Mesodermal cell (in vitro differentiated cells): ENCODE results near the gene NID2.

Experiments
- H3K27ac ChIP-seq: 2 replicates; pipeline ENCODE4 v1.7.0; 2013; ENCODE audit warnings: mild to moderate bottlenecking, low read depth, low read length, moderate library complexity; ENCODE audit not compliant: severe bottlenecking
- H3K36me3 ChIP-seq: 2 replicates; pipeline ENCODE4 v1.7.1; 2013; ENCODE audit warnings: mild to moderate bottlenecking, low read length, moderate library complexity; ENCODE audit not compliant: control insufficient read depth, insufficient read depth
- H3K4me1 ChIP-seq: one replicate; pipeline ENCODE4 v1.7.1; 2013; ENCODE audit warnings: mild to moderate bottlenecking, low read length; ENCODE audit not compliant: insufficient read depth, control insufficient read depth, poor library complexity, severe bottlenecking
- H3K4me3 ChIP-seq: 2 replicates; pipeline ENCODE4 v1.7.0; 2013; ENCODE audit warnings: low read length, control low read depth, mild to moderate bottlenecking; ENCODE audit not compliant: insufficient read depth, poor library complexity, severe bottlenecking; ENCODE audit errors: extremely low read depth
- H3K9me3 ChIP-seq: 2 replicates; pipeline ENCODE4 v1.7.1; 2013; ENCODE audit warnings: mild to moderate bottlenecking, low read length, moderate library complexity; ENCODE audit not compliant: control insufficient read depth
- WGBS, 2 experiments: methylation state at CpG; one replicate each; pipeline ENCODE4 v1.1.5; 2013; ENCODE audit warnings: missing lambda C conversion rate in 2 of 2; ENCODE audit not compliant: insufficient coverage in 2 of 2; 5-methylcytosine and 5-hydroxymethylcytosine counted together

The NID2 gene

DNA sequence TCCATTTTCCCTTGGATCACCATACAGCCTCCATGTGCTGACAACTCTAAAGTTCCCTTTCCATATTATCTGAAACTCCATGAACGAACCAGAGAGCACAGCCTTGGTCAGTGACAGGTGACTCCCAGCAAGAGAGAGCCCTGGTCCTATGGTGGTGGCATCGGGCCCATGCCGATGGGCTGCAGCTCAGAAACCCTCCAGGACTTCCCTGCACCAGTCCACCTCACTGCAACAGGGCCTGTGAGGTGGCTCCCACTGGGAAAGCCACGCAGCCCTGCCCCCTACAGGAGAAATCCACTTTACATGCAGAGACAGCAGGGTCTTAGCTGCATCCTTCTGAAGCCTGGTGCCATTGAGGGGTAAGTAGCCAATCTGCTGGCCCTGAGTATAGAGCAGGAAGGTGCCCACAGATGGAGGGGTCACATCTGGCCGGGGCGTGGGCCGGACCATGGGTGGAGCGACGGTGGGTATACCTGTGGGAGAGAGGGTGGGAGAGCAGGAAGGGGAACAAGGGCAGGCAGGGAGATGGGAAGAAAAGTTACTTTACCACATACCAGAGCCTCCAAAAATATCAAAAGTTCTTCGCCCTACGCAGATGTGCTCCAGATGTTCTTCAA lies 54.8 kb downstream of the NID2 start:
- 88% methylated on average over 6 of the region's 11 CpGs; no CpG with 5 or more reads in 1 of the 2 experiments for WGBS, 2 experiments
- H3K36me3 ChIP-seq: peaks cover 80% of the 10 kb centered on the region
- H3K4me3 ChIP-seq: no peak overlapping the region
- no peaks in the 10 kb centered on the region for H3K9me3 ChIP-seq
- peaks cover 18% of the 10 kb centered on the region for H3K4me1 ChIP-seq
- peak overlapping the region; percentile 18 for H3K27ac ChIP-seq

DNA sequence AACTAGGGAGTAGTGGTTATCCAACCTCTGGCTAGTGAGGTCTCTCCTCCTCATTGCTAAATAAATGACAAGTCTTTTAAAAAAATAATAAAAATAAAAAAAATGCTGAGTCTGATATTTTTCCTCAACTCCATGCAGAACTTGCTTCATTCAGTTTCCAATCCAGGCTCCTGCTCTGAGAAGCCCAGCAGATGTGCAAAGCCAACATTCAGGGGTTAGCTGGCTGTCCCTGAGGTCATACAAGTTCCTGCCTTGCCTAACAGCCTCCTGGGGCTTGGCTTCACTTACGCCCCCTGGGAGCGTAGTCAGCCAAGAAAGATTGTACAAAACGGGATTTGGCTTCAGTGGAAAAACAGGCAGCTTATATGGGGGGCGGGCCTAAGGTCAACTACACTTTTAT lies 56.2 kb downstream of the NID2 start:
- H3K36me3 ChIP-seq: peaks cover 80% of the 10 kb centered on the region

DNA sequence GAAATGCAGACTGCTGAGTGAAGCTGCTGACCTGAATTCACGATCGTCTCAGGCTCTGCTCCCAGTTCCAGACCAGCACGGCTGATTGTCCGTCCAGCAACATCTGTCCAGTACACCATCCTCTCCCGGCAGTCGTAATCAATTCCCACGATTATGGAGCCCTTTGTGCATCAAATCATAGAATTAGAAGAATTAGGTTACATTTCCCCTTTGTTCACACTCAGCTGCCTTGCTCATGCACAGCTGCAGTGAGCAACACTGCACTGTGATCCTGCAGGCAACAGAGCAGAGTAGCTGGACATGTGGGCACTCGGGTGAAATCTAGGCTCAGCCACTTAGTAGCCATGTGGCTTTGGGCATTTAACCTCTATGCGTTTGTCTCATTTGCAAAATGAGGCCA lies 57.3 kb downstream of the NID2 start:
- Histone ChIP-seq H3K27ac (peak overlapping the region; percentile 10), H3K36me3 (peaks cover 78% of the 10 kb centered on the region), H3K4me1 (peaks cover 13% of the 10 kb centered on the region), H3K9me3 (no peaks in the 10 kb centered on the region), H3K4me3 (no peak overlapping the region)
- 98% methylated on average over 9 of the region's 9 CpGs for WGBS, 2 experiments

More for the DNA sequence above, 56.2 kb downstream of the NID2 start:
- Histone ChIP-seq H3K4me3 (no peak overlapping the region), H3K27ac (no peak overlapping the region), H3K4me1 (peaks cover 18% of the 10 kb centered on the region), H3K9me3 (no peaks in the 10 kb centered on the region)
- 88 to 94% methylated on average over 3 to 4 of the region's 4 CpGs for WGBS, 2 experiments

DNA sequence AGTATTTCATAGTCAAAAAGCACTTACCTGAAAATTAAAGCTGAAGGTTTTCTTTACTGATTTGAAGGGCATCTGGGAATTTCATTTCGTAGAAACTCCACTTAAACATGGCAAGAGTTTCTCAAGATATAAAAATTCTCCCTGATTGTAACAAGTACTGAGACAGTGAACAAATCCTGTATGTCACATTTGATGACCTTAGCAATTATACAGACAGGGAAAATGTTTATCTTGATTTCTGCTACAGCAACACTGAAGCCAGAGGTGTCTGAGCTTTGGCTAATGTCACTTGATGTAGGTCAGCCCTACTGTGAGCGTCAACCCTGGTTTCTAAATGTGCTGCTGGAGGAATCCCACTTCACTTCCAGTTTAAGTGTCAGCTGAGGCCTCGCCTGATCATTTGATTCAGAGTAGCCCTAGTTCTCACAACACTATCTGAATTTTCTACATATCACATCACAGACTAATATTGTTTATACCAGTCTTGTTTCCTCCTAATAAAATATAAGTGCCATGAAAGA lies 58.6 kb downstream of the NID2 start:
- no peak overlapping the region for H3K27ac ChIP-seq
- H3K4me3 ChIP-seq: no peak overlapping the region
- 94 to 100% methylated on average over 2 of the region's 3 CpGs for WGBS, 2 experiments
- no peaks in the 10 kb centered on the region for H3K9me3 ChIP-seq
- H3K36me3 ChIP-seq: peaks cover 85% of the 10 kb centered on the region
- H3K4me1 ChIP-seq: peaks cover 2% of the 10 kb centered on the region

DNA sequence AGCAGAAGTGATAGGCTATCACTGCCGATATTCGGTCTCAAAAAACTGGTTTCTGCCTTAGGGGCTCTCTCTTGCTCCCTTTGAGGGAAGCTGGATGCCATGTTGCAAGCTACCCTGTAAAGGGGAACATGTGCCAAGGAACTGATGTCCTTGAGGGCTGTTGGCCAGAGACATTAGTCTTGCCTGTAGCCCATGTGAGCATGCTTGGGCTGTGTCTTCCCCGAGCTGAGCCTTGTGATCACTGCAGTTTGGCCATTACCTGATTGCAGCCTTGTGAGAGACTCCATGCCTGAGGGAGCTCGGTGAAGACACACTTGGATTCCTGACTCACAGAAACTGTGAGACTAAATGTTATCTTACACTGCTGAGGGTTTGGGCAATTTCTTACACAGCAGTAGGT lies 60.7 kb downstream of the NID2 start:
- peaks cover 83% of the 10 kb centered on the region for H3K36me3 ChIP-seq
- WGBS, 2 experiments: 96 to 100% methylated on average over 3 to 4 of the region's 4 CpGs
- no peaks in the 10 kb centered on the region for H3K9me3 ChIP-seq
- H3K27ac ChIP-seq: no peak overlapping the region
- H3K4me3 ChIP-seq: no peak overlapping the region
- H3K4me1 ChIP-seq: no peaks in the 10 kb centered on the region

DNA sequence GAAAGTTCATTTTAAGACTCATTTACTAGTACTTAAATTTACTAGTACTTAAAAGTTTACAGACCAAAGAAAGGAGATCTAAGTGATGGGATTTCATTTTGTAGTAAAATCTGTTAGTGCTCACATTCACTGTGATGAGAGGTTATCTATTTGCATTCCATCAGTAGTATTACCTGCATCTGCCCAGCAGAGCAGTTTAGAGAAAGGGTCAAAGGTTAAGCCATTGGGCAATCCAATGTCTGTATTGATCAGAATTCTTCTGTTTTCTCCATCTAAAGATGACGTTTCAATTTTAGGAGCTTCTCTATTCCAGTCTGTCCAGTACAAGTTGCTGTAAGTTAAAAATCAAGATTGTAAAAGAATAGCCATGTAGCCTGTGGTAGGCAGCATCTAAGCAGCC lies 61.2 kb downstream of the NID2 start:
- WGBS, 2 experiments: 100% methylated on average over 1 of the region's 1 CpG
- no peak overlapping the region for H3K4me3 ChIP-seq
- H3K9me3 ChIP-seq: no peaks in the 10 kb centered on the region
- no peak overlapping the region for H3K27ac ChIP-seq
- H3K36me3 ChIP-seq: peaks cover 86% of the 10 kb centered on the region
- H3K4me1 ChIP-seq: no peaks in the 10 kb centered on the region

DNA sequence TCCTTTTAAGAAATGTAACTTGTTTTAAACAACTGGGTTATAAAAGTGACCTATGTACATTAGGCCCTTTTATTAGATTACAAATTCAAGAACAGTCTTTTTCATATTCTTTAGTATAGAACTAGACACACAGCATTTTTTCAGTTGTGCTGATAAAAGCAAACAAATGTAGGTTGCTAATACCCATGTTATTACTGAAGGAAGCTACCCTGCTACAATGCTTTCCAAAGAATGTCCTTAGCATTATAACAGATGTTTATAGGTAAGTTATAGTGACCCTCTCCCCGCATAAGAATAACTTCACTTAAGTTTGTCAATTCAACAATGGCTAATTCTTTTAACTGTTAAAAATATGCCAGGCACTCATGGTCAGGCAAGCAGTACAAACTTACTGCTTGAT lies 61.6 kb downstream of the NID2 start:
- Histone ChIP-seq H3K27ac (no peak overlapping the region), H3K4me3 (no peak overlapping the region), H3K9me3 (no peaks in the 10 kb centered on the region), H3K36me3 (peaks cover 89% of the 10 kb centered on the region), H3K4me1 (no peaks in the 10 kb centered on the region)
- no CpG with 5 or more reads among the region's 1 CpG for WGBS, 2 experiments

DNA sequence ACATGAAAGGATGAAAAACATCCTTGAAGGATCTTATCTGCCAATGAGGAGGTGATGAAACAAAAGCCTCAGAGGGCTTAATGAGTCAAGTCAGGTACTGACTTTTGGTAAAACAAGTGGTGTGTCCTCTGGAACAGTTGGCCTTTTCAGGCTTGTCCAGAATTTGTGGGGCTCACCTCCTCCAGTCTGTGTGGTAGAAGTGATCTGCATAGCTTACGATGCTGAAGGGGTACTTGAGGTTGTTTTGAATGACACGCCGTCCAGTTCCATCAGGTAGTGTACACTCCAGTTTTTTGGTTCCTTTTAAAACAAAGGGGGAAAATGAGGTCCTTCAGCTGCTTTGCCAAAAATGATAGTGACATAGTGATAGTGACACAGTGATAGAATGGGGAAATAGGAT lies 62.5 kb downstream of the NID2 start:
- Histone ChIP-seq H3K36me3 (peaks cover 89% of the 10 kb centered on the region), H3K27ac (no peak overlapping the region), H3K4me3 (no peak overlapping the region), H3K4me1 (no peaks in the 10 kb centered on the region), H3K9me3 (no peaks in the 10 kb centered on the region)
- 97 to 100% methylated on average over 3 of the region's 3 CpGs for WGBS, 2 experiments

DNA sequence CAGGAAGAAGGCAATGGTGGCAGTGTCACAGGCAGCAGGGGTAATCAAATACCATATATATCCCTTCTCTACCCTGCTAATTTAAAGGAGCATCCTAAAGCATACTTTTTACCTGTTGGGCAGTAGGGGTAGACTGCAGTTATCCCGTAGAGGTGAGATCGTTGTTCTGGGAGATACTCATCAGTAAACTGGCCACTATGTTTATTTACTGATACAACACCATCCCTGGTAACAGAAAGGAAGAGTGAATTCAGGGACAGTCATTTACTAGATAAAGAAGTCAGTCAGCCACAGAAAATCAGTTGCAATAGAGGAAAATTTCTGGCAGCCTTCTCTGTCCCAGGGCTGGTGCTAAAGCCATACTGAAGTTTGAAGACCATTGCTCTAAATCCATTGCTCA lies 63.2 kb downstream of the NID2 start:
- no CpG with 5 or more reads among the region's 2 CpGs for WGBS, 2 experiments

DNA sequence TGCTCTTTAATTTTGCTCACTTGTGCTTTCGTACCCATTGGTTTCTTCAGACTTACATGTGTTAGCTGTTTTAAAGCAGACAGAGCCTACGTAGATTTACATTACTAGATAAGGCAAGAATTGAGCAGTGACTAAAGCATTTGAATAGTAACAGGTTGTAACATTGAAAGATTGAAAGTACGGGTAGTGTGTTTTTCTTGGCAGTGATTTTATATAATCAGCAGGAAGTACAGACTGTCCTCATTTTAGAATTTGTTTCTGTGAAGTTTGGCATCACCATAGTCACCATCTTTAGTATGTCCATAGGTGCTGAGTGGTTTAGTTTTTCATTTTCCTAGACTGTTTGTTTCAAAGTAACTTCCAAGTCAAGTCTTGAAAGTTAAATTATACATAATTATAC lies 65.5 kb downstream of the NID2 start:
- 89 to 92% methylated on average over 2 of the region's 3 CpGs for WGBS, 2 experiments
- H3K4me1 ChIP-seq: no peaks in the 10 kb centered on the region
- H3K9me3 ChIP-seq: no peaks in the 10 kb centered on the region
- no peak overlapping the region for H3K4me3 ChIP-seq
- H3K27ac ChIP-seq: no peak overlapping the region
- H3K36me3 ChIP-seq: peaks cover 84% of the 10 kb centered on the region

More for the DNA sequence above, 63.2 kb downstream of the NID2 start:
- no peak overlapping the region for H3K27ac ChIP-seq
- H3K36me3 ChIP-seq: peaks cover 87% of the 10 kb centered on the region
- no peaks in the 10 kb centered on the region for H3K4me1 ChIP-seq
- no peaks in the 10 kb centered on the region for H3K9me3 ChIP-seq
- H3K4me3 ChIP-seq: no peak overlapping the region

DNA sequence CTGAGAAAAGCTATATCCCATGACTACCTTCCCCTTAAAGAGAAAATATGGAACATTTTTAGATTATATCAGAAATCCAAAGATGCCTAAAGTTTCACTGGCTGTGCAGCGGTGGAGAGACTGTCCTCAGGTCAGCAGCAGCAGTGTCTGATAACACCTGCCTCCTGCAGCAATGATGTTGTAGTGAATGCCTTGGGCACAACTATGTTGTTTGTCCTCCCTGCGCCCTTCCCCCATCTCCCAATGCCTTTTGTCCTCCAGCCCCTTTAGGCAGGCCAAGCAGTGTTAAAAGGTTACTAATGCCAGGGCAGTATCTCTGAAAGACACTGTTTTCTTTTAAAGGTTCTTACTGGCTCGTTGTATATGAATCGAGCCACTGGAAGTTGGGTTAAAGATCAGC lies 66.3 kb downstream of the NID2 start:
- Histone ChIP-seq H3K4me1 (no peaks in the 10 kb centered on the region), H3K36me3 (peaks cover 80% of the 10 kb centered on the region), H3K9me3 (no peaks in the 10 kb centered on the region), H3K4me3 (no peak overlapping the region), H3K27ac (no peak overlapping the region)
- 94% methylated on average over 2 of the region's 4 CpGs; no CpG with 5 or more reads in 1 of the 2 experiments for WGBS, 2 experiments
